Liver (tissue), 9 donors: ENCODE results near the gene ARRDC1. TPM values are rescaled to one million over a fixed set of nuclear protein-coding genes. Genes with fewer than 3 reads are reported as not detected.

Source experiments
- DNase-seq: peaks from one replicate; pipeline ENCODE4 v3.0.0-alpha.2; 2017; ENCODE audit warnings: low spot score
- H3K27ac ChIP-seq, 2 donors: one replicate each; pipeline ENCODE4 v1.7.0; 2013; ENCODE audit warnings: inconsistent platforms in 2 of 2, low read length in 2 of 2, control low read depth in 1 of 2, low read depth in 1 of 2, mild to moderate bottlenecking in 1 of 2
- H3K27me3 ChIP-seq, 4 donors: one replicate each; pipeline versions ENCODE4 v1.6.1 to v1.7.0; 2013; ENCODE audit warnings: low read length in 3 of 4, inconsistent platforms in 1 of 4, mild to moderate bottlenecking in 1 of 4, moderate library complexity in 1 of 4; ENCODE audit not compliant: control insufficient read depth in 4 of 4, insufficient read depth in 4 of 4
- H3K36me3 ChIP-seq, 4 donors: one replicate each; pipeline versions ENCODE4 v1.6.1 to v1.7.0; 2013; ENCODE audit warnings: low read length in 3 of 4, mild to moderate bottlenecking in 3 of 4, low read depth in 1 of 4, moderate library complexity in 1 of 4; ENCODE audit not compliant: control insufficient read depth in 4 of 4, insufficient read depth in 3 of 4
- H3K4me1 ChIP-seq, 4 donors: one replicate each; pipeline versions ENCODE4 v1.6.1 to v1.7.0; 2013; ENCODE audit warnings: low read length in 3 of 4, mild to moderate bottlenecking in 3 of 4, moderate library complexity in 1 of 4; ENCODE audit not compliant: control insufficient read depth in 4 of 4, insufficient read depth in 4 of 4
- H3K4me3 ChIP-seq, 3 donors: one replicate each; pipeline versions ENCODE4 v1.6.1 to v1.7.0; 2013; ENCODE audit warnings: low read length in 3 of 3, control low read depth in 1 of 3, low read depth in 1 of 3, mild to moderate bottlenecking in 1 of 3
- H3K9ac ChIP-seq, 2 donors: one replicate each; pipeline ENCODE4 v1.7.0; 2013; ENCODE audit warnings: low read length in 2 of 2, mild to moderate bottlenecking in 2 of 2, moderate library complexity in 2 of 2, control low read depth in 1 of 2, low read depth in 1 of 2
- H3K9me3 ChIP-seq, 4 donors: one replicate each; pipeline versions ENCODE4 v1.6.1 to v1.7.0; 2013; ENCODE audit warnings: low read length in 3 of 4; ENCODE audit not compliant: control insufficient read depth in 4 of 4
- EGR1 ChIP-seq, 2 donors: IDR thresholded peaks; 2 replicates each; pipeline ENCODE4 v1.6.1; 2016 to 2018; ENCODE audit warnings: antibody characterized with exemption in 2 of 2, low read depth in 2 of 2
- FOXA1 ChIP-seq: IDR thresholded peaks from 2 replicates; pipeline ENCODE4 v1.6.1; 2016; ENCODE audit warnings: antibody characterized with exemption
- FOXA2 ChIP-seq: IDR thresholded peaks from 2 replicates; pipeline ENCODE4 v1.6.1; 2016; ENCODE audit warnings: antibody characterized with exemption
- GABPA ChIP-seq, 2 donors: IDR thresholded peaks in 1 of 2; conservative IDR thresholded peaks in 1 of 2; 2 replicates each; pipeline ENCODE4 v1.6.1; 2016; ENCODE audit warnings: antibody characterized with exemption in 2 of 2, mild to moderate bottlenecking in 1 of 2, moderate library complexity in 1 of 2
- HNF4A ChIP-seq, 2 donors: conservative IDR thresholded peaks; 2 replicates each; pipeline ENCODE4 v1.6.1; 2016; ENCODE audit warnings: antibody characterized with exemption in 2 of 2, mild to moderate bottlenecking in 2 of 2
- HNF4G ChIP-seq: IDR thresholded peaks from 2 replicates; pipeline ENCODE4 v1.6.1; 2016; ENCODE audit warnings: antibody characterized with exemption
- JUND ChIP-seq, 2 donors: IDR thresholded peaks; 2 replicates each; pipeline ENCODE4 v1.6.1; 2016; ENCODE audit warnings: antibody characterized with exemption in 2 of 2
- MAX ChIP-seq: IDR thresholded peaks from 2 replicates; pipeline ENCODE4 v1.6.1; 2016; ENCODE audit warnings: antibody characterized with exemption
- NR2F2 ChIP-seq: IDR thresholded peaks from 2 replicates; pipeline ENCODE4 v1.6.1; 2016; ENCODE audit warnings: antibody characterized with exemption
- RAD21 ChIP-seq, 2 donors: IDR thresholded peaks; 2 replicates each; pipeline ENCODE4 v1.6.1; 2016; ENCODE audit warnings: antibody characterized with exemption in 2 of 2, mild to moderate bottlenecking in 2 of 2
- RXRA ChIP-seq, 2 donors: IDR thresholded peaks; 2 replicates each; pipeline ENCODE4 v1.6.1; 2017 to 2018; ENCODE audit warnings: antibody characterized with exemption in 2 of 2, mild to moderate bottlenecking in 1 of 2
- SP1 ChIP-seq: IDR thresholded peaks from 2 replicates; pipeline ENCODE4 v1.6.1; 2018; ENCODE audit warnings: antibody characterized with exemption, mild to moderate bottlenecking
- TAF1 ChIP-seq: conservative IDR thresholded peaks from 2 replicates; pipeline ENCODE4 v1.6.1; 2016; ENCODE audit warnings: antibody characterized with exemption, mild to moderate bottlenecking
- YY1 ChIP-seq: IDR thresholded peaks from 2 replicates; pipeline ENCODE4 v1.6.1; 2016; ENCODE audit warnings: antibody characterized with exemption, mild to moderate bottlenecking
- ZBTB33 ChIP-seq: IDR thresholded peaks from 2 replicates; pipeline ENCODE4 v1.6.1; 2016; ENCODE audit warnings: antibody characterized with exemption
- WGBS: extraction: QIAGEN DNeasy Blood & Tissue Kit; methylation state at CpG from one replicate; pipeline ENCODE4 v1.1.7; 2013; 5-methylcytosine and 5-hydroxymethylcytosine counted together
- polyA plus RNA-seq, 2 donors: library from polyadenylated mRNA; stranded (reverse) in 1 of 2; unstranded in 1 of 2; fragments of 200-250 nt in 1 of 2; fragments of >200 nt in 1 of 2; fragmentation: Nextera tagmentation in 1 of 2; extraction: Ambion mirVana in 1 of 2; gene quantifications; one replicate each; pipeline versions ENCODE4 v1.2.1 to v1.2.3, GENCODE V29; 2013 to 2015
- total RNA-seq, 2 donors: library from RNA; depleted of rRNA; stranded (reverse); fragments of >200 nt; gene quantifications; one replicate each; pipeline ENCODE4 v1.2.3, GENCODE V29; 2014
- TF ChIP-seq, protein P1 (sequence below): IDR thresholded peaks from 2 replicates; pipeline ENCODE4 v1.6.1; 2016; ENCODE audit warnings: antibody characterized with exemption
- TF ChIP-seq, protein P2 (sequence below): fragments of 150-350 bp; IDR thresholded peaks from 2 replicates; pipeline ENCODE4 v1.5.1; 2017; ENCODE audit warnings: improper control_type of control experiment, low read depth, low read length; ENCODE audit not compliant: missing input control
- TF ChIP-seq, protein P3 (sequence below): IDR thresholded peaks from 2 replicates; pipeline ENCODE4 v1.6.1; 2016; ENCODE audit warnings: antibody characterized with exemption, mild to moderate bottlenecking
- donor health status: healthy.
- donor health status: healthy.
- donor health status: healthy.
- donor health status: healthy.
- donor health status: healthy.

Gene ARRDC1
- total and polyA plus RNA-seq, 4 donors: 9.8 to 31.6 (median 23.4) TPM

GRCh38 chr9:137558127-137558526 lies 47.4 kb upstream of the ARRDC1 start:
- Histone ChIP-seq H3K4me1 (peaks cover 3 to 22% (median 7%) of the 10 kb centered on the region in 4 donors), H3K27me3 (no peaks in the 10 kb centered on the region), H3K9ac (no peak overlapping the region), H3K9me3 (no peaks in the 10 kb centered on the region), H3K4me3 (no peak overlapping the region), H3K27ac (no peak overlapping the region), H3K36me3 (peaks cover 5 to 28% (median 10%) of the 10 kb centered on the region in 4 donors)
- no peak for TF ChIP-seq RAD21 (IDR thresholded peaks at IDR 0.05)
- no peak for TF ChIP-seq SP1
- TF ChIP-seq FOXA2: no peak
- no peak for TF ChIP-seq HNF4G
- TF ChIP-seq, protein P1, sequence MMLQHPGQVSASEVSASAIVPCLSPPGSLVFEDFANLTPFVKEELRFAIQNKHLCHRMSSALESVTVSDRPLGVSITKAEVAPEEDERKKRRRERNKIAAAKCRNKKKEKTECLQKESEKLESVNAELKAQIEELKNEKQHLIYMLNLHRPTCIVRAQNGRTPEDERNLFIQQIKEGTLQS: no peak
- TF ChIP-seq GABPA (IDR thresholded peaks at IDR 0.05 in 1 of 2, conservative IDR thresholded peaks at IDR 0.05 in 1 of 2): no peak
- TF ChIP-seq MAX: no peak
- no peak for TF ChIP-seq NR2F2
- TF ChIP-seq, protein P2, sequence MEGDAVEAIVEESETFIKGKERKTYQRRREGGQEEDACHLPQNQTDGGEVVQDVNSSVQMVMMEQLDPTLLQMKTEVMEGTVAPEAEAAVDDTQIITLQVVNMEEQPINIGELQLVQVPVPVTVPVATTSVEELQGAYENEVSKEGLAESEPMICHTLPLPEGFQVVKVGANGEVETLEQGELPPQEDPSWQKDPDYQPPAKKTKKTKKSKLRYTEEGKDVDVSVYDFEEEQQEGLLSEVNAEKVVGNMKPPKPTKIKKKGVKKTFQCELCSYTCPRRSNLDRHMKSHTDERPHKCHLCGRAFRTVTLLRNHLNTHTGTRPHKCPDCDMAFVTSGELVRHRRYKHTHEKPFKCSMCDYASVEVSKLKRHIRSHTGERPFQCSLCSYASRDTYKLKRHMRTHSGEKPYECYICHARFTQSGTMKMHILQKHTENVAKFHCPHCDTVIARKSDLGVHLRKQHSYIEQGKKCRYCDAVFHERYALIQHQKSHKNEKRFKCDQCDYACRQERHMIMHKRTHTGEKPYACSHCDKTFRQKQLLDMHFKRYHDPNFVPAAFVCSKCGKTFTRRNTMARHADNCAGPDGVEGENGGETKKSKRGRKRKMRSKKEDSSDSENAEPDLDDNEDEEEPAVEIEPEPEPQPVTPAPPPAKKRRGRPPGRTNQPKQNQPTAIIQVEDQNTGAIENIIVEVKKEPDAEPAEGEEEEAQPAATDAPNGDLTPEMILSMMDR: no peak
- no peak for TF ChIP-seq TAF1
- TF ChIP-seq ZBTB33: no peak
- no peak for TF ChIP-seq JUND (IDR thresholded peaks at IDR 0.05)
- TF ChIP-seq, protein P3, sequence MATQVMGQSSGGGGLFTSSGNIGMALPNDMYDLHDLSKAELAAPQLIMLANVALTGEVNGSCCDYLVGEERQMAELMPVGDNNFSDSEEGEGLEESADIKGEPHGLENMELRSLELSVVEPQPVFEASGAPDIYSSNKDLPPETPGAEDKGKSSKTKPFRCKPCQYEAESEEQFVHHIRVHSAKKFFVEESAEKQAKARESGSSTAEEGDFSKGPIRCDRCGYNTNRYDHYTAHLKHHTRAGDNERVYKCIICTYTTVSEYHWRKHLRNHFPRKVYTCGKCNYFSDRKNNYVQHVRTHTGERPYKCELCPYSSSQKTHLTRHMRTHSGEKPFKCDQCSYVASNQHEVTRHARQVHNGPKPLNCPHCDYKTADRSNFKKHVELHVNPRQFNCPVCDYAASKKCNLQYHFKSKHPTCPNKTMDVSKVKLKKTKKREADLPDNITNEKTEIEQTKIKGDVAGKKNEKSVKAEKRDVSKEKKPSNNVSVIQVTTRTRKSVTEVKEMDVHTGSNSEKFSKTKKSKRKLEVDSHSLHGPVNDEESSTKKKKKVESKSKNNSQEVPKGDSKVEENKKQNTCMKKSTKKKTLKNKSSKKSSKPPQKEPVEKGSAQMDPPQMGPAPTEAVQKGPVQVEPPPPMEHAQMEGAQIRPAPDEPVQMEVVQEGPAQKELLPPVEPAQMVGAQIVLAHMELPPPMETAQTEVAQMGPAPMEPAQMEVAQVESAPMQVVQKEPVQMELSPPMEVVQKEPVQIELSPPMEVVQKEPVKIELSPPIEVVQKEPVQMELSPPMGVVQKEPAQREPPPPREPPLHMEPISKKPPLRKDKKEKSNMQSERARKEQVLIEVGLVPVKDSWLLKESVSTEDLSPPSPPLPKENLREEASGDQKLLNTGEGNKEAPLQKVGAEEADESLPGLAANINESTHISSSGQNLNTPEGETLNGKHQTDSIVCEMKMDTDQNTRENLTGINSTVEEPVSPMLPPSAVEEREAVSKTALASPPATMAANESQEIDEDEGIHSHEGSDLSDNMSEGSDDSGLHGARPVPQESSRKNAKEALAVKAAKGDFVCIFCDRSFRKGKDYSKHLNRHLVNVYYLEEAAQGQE: no peak
- TF ChIP-seq RXRA (IDR thresholded peaks at IDR 0.05): no peak
- no peak for TF ChIP-seq EGR1 (IDR thresholded peaks at IDR 0.05; ENCODE audit: low read depth in 2 of 2)
- TF ChIP-seq HNF4A (conservative IDR thresholded peaks at IDR 0.05): no peak
- no peak for TF ChIP-seq YY1
- TF ChIP-seq FOXA1: no peak
- WGBS: 98% methylated on average over 4 of the region's 4 CpGs
- DNase-seq: no peak
